CD8-positive, alpha-beta memory T cell (primary cell): ENCODE measurements around the gene PLIN3. TPM values are rescaled to one million over a fixed set of nuclear protein-coding genes. Genes with fewer than 3 reads are reported as not detected.
"Not testable (repeated sequence)": the region's sequence is repeated elsewhere in the genome, so short reads cannot be mapped to it uniquely, and the experiment has no call there.

Experiments used
- CTCF ChIA-PET: fragments of 350-600 bp; sonication (Branson Sonifier 250); formaldehyde crosslinking; loops from one replicate; lab custom pipeline; 2021; ENCODE audit warnings: antibody characterized with exemption; lab: Charles Lee
- POLR2A ChIA-PET: fragments of 350-600 bp; sonication (Branson Sonifier 250); formaldehyde crosslinking; loops from one replicate; lab custom pipeline; 2021; ENCODE audit warnings: antibody characterized with exemption; lab: Charles Lee
- DNase-seq, 5 donors: peaks; one replicate each; pipeline versions ENCODE4 v3.0.0 to v3.0.0-alpha.2; 2020 to 2022; ENCODE audit warnings: mixed read lengths in 1 of 5
- H3K27ac ChIP-seq: one replicate; pipeline ENCODE4 v1.7.0; 2013; ENCODE audit warnings: low read depth, mild to moderate bottlenecking, low read length, moderate library complexity
- H3K27me3 ChIP-seq: 2 replicates; pipeline ENCODE4 v1.7.0; 2013; ENCODE audit warnings: low read length, mild to moderate bottlenecking; ENCODE audit not compliant: insufficient read depth, poor library complexity, severe bottlenecking
- H3K36me3 ChIP-seq: 2 replicates; pipeline ENCODE4 v1.7.0; 2013; ENCODE audit warnings: mild to moderate bottlenecking, low read length, moderate library complexity; ENCODE audit not compliant: insufficient read depth
- H3K4me1 ChIP-seq: 2 replicates; pipeline ENCODE4 v1.7.0; 2013; ENCODE audit warnings: mild to moderate bottlenecking, low read length, moderate library complexity; ENCODE audit not compliant: insufficient read depth
- H3K4me3 ChIP-seq: 2 replicates; pipeline ENCODE4 v1.7.0; 2013; ENCODE audit warnings: mild to moderate bottlenecking, low read length
- H3K9me3 ChIP-seq: 2 replicates; pipeline ENCODE4 v1.7.0; 2013; ENCODE audit warnings: mild to moderate bottlenecking, low read length
- H3K27ac Mint-ChIP-seq, 8 donors: one replicate each; pipeline ENCODE4 v1.8.0; 2020 to 2021; ENCODE audit warnings: mixed read lengths in 8 of 8, mild to moderate bottlenecking in 6 of 8, inconsistent platforms in 3 of 8, moderate library complexity in 3 of 8
- H3K27me3 Mint-ChIP-seq, 2 donors: one replicate each; pipeline ENCODE4 v1.8.0; 2020 to 2021; ENCODE audit warnings: mixed read lengths in 2 of 2, mild to moderate bottlenecking in 1 of 2, moderate library complexity in 1 of 2
- H3K36me3 Mint-ChIP-seq, 3 donors: one replicate each; pipeline ENCODE4 v1.8.0; 2020 to 2021; ENCODE audit warnings: mixed read lengths in 3 of 3, inconsistent platforms in 1 of 3, mild to moderate bottlenecking in 1 of 3
- H3K4me1 Mint-ChIP-seq, 3 donors: one replicate each; pipeline ENCODE4 v1.8.0; 2020 to 2021; ENCODE audit warnings: mixed read lengths in 3 of 3, inconsistent platforms in 1 of 3, mild to moderate bottlenecking in 1 of 3
- H3K4me3 Mint-ChIP-seq, 7 donors: one replicate each; pipeline ENCODE4 v1.8.0; 2020 to 2021; ENCODE audit warnings: mixed read lengths in 7 of 7, mild to moderate bottlenecking in 6 of 7, moderate library complexity in 4 of 7, inconsistent platforms in 2 of 7
- H3K9me3 Mint-ChIP-seq, 5 donors: one replicate each; pipeline ENCODE4 v1.8.0; 2020 to 2022; ENCODE audit warnings: mixed read lengths in 5 of 5, mild to moderate bottlenecking in 3 of 5, moderate library complexity in 2 of 5, inconsistent platforms in 1 of 5
- polyA plus RNA-seq: library from polyadenylated mRNA; unstranded; fragments of 300-500 nt; fragmentation: Illumina TruSeq; gene quantifications from one replicate; pipeline ENCODE4 v1.2.3, GENCODE V29; 2021
- total RNA-seq, 2 experiments: library from RNA; stranded (reverse); gene quantifications; one replicate each; pipeline ENCODE4 v1.2.3, GENCODE V29; 2021

The PLIN3 gene
- total and polyA plus RNA-seq, 3 experiments from 2014 or later: 12.3 to 21.6 (median 15.4) TPM

GRCh38 chr19:4839192-4839591 lies 28.3 kb downstream of the PLIN3 start:
- Mint-ChIP-seq H3K4me3 (no peak overlapping the region), H3K9me3 (no peaks in the 10 kb centered on the region), H3K4me1 (peaks cover 7 to 12% (median 7%) of the 10 kb centered on the region in 3 donors), H3K27ac (no peak overlapping the region), H3K27me3 (no peaks in the 10 kb centered on the region), H3K36me3 (peaks cover 0 to 26% (median 7%) of the 10 kb centered on the region in 3 donors)
- Histone ChIP-seq H3K36me3 (no peaks in the 10 kb centered on the region), H3K27ac (no peak overlapping the region), H3K27me3 (no peaks in the 10 kb centered on the region), H3K9me3 (no peaks in the 10 kb centered on the region), H3K4me3 (no peak overlapping the region), H3K4me1 (no peaks in the 10 kb centered on the region)
- ChIA-PET POLR2A (no interaction called here), CTCF (interaction anchor here (2.2 to 4.3 kb wide), 2 partner anchors 12 to 30 kb away, joined by 11 to 15 read pairs; no protein-coding TSS in a partner anchor)
- no peak for DNase-seq

- ChIA-PET CTCF (interaction anchor here (0.7 to 0.9 kb wide), 2 partner anchors 23 to 40 kb away, joined by 3 to 4 read pairs; no protein-coding TSS in a partner anchor), POLR2A (no interaction called here)
- no peaks in the 10 kb centered on the region for H3K27me3 Mint-ChIP-seq
- H3K36me3 Mint-ChIP-seq: peaks cover 0 to 7% (median 2%) of the 10 kb centered on the region in 3 donors
- Histone ChIP-seq H3K9me3 (no peaks in the 10 kb centered on the region), H3K4me1 (peaks cover 18% of the 10 kb centered on the region), H3K27me3 (no peaks in the 10 kb centered on the region), H3K27ac (no peak overlapping the region), H3K4me3 (no peak overlapping the region), H3K36me3 (no peaks in the 10 kb centered on the region)
- H3K4me1 Mint-ChIP-seq: peaks cover 23 to 36% (median 27%) of the 10 kb centered on the region in 3 donors
- DNase-seq: no peak
- no peaks in the 10 kb centered on the region for H3K9me3 Mint-ChIP-seq
- peak overlapping the region in 7 of 8 donors; percentile 45 to 96 (median 72) for H3K27ac Mint-ChIP-seq
- H3K4me3 Mint-ChIP-seq: peak overlapping the region; percentile 59 to 95 (median 72)
Measured at GRCh38 chr19:4832776-4833175, 34.7 kb downstream of the PLIN3 start.

- ChIA-PET POLR2A (interaction anchor here (0.7 kb wide), 1 partner anchor 8 kb away, joined by 7 read pairs; no protein-coding TSS in a partner anchor), CTCF (interaction anchor here (1.4 to 7.8 kb wide), 4 partner anchors 20 to 199 kb away, joined by 4 to 55 read pairs (median 6); no protein-coding TSS in a partner anchor)
- H3K27me3 Mint-ChIP-seq: not testable (repeated sequence)
Measured at GRCh38 chr19:4831979-4832340, 35.5 kb downstream of the PLIN3 start.

GRCh38 chr19:4831304-4831978 lies 36.0 kb downstream of the PLIN3 start, which contains the start of gene TICAM1:
Gene TICAM1 (minus strand): TSS chr19:4831712. CDS start chr19:4818377, 13,335 bp downstream.
- H3K27ac Mint-ChIP-seq: peak within 1 kb of the TSS; percentile 75 to 99 (median 94)
- Histone ChIP-seq H3K9me3 (no peaks in the 10 kb centered on the region), H3K4me1 (peaks cover 18% of the 10 kb centered on the region), H3K36me3 (no peaks in the 10 kb centered on the region), H3K4me3 (peak within 1 kb of the TSS; percentile 75), H3K27ac (peak within 1 kb of the TSS; percentile 76), H3K27me3 (no peaks in the 10 kb centered on the region)
- no peaks in the 10 kb centered on the region for H3K27me3 Mint-ChIP-seq
- ChIA-PET CTCF (interaction anchor here (1.0 to 7.8 kb wide), 5 partner anchors 19 to 200 kb away, joined by 3 to 55 read pairs (median 6); no protein-coding TSS in a partner anchor), POLR2A (interaction anchor here (0.6 to 1.1 kb wide), 3 partner anchors 8 to 40 kb away, joined by 3 to 7 read pairs (median 5); no protein-coding TSS in a partner anchor)
- peak within 1 kb of the TSS; percentile 87 to 95 (median 91) for H3K4me3 Mint-ChIP-seq
- peak; percentile 71 to 83 (median 79) for DNase-seq
- no peaks in the 10 kb centered on the region for H3K9me3 Mint-ChIP-seq
- H3K4me1 Mint-ChIP-seq: peaks cover 24 to 40% (median 30%) of the 10 kb centered on the region in 3 donors
- peaks cover 0 to 5% (median 0%) of the 10 kb centered on the region in 3 donors for H3K36me3 Mint-ChIP-seq

More at GRCh38 chr19:4831979-4832340, 35.5 kb downstream of the PLIN3 start:
- peaks cover 24 to 38% (median 30%) of the 10 kb centered on the region in 3 donors for H3K4me1 Mint-ChIP-seq
- H3K9me3 Mint-ChIP-seq, DNase-seq, H3K27me3 ChIP-seq, H3K36me3 ChIP-seq, H3K36me3 Mint-ChIP-seq, H3K9me3 ChIP-seq: not testable (repeated sequence)
- H3K4me1 ChIP-seq: peaks cover 18% of the 10 kb centered on the region
- peak overlapping the region; percentile 87 to 95 (median 91) for H3K4me3 Mint-ChIP-seq
- H3K4me3 ChIP-seq: peak overlapping the region; percentile 75
- peak overlapping the region; percentile 76 for H3K27ac ChIP-seq
- peak overlapping the region; percentile 75 to 96 (median 88) for H3K27ac Mint-ChIP-seq

- Histone ChIP-seq H3K27ac (peak overlapping the region; percentile 76), H3K4me1 (peaks cover 18% of the 10 kb centered on the region), H3K36me3 (no peaks in the 10 kb centered on the region), H3K4me3 (peak overlapping the region; percentile 75), H3K27me3 (no peaks in the 10 kb centered on the region), H3K9me3 (no peaks in the 10 kb centered on the region)
- DNase-seq: no peak
- H3K9me3 Mint-ChIP-seq: no peaks in the 10 kb centered on the region
- ChIA-PET POLR2A (interaction anchor here (0.6 to 1.1 kb wide), 2 partner anchors 9 to 40 kb away, joined by 3 to 5 read pairs; no protein-coding TSS in a partner anchor), CTCF (interaction anchor here (1.0 to 7.8 kb wide), 5 partner anchors 19 to 200 kb away, joined by 3 to 55 read pairs (median 6); no protein-coding TSS in a partner anchor)
- H3K27me3 Mint-ChIP-seq: no peaks in the 10 kb centered on the region
- peak overlapping the region; percentile 87 to 95 (median 91) for H3K4me3 Mint-ChIP-seq
- H3K27ac Mint-ChIP-seq: peak overlapping the region; percentile 75 to 99 (median 93)
- H3K4me1 Mint-ChIP-seq: peaks cover 24 to 41% (median 30%) of the 10 kb centered on the region in 3 donors
- peaks cover 0 to 7% (median 0%) of the 10 kb centered on the region in 3 donors for H3K36me3 Mint-ChIP-seq
Measured at GRCh38 chr19:4830768-4831265, 36.6 kb downstream of the PLIN3 start.

GRCh38 chr19:4830332-4830731 lies 37.1 kb downstream of the PLIN3 start:
- CTCF ChIA-PET: interaction anchor here (2.0 to 7.8 kb wide), 2 partner anchors 21 to 81 kb away, joined by 6 to 55 read pairs; no protein-coding TSS in a partner anchor
- Histone ChIP-seq H3K27ac (peak overlapping the region; percentile 76), H3K4me1 (peaks cover 18% of the 10 kb centered on the region), H3K9me3 (no peaks in the 10 kb centered on the region), H3K27me3 (no peaks in the 10 kb centered on the region), H3K36me3 (no peaks in the 10 kb centered on the region), H3K4me3 (peak overlapping the region; percentile 75)
- peak overlapping the region; percentile 87 to 95 (median 91) for H3K4me3 Mint-ChIP-seq
- DNase-seq: no peak
- POLR2A ChIA-PET: no interaction called here
- H3K9me3 Mint-ChIP-seq: no peaks in the 10 kb centered on the region
- H3K27me3 Mint-ChIP-seq: no peaks in the 10 kb centered on the region
- H3K27ac Mint-ChIP-seq: peak overlapping the region; percentile 75 to 99 (median 93)
- H3K4me1 Mint-ChIP-seq: peaks cover 24 to 41% (median 30%) of the 10 kb centered on the region in 3 donors
- peaks cover 0 to 7% (median 0%) of the 10 kb centered on the region in 3 donors for H3K36me3 Mint-ChIP-seq

GRCh38 chr19:4829001-4829712 lies 38.3 kb downstream of the PLIN3 start:
- H3K27ac ChIP-seq: no peak overlapping the region
- POLR2A ChIA-PET: interaction anchor here (0.7 kb wide), 2 partner anchors 13 to 140 kb away, joined by 3 read pairs; no protein-coding TSS in a partner anchor
- peak in 1 of 5 donors; percentile 13 for DNase-seq

More at GRCh38 chr19:4829001-4829712, 38.3 kb downstream of the PLIN3 start:
- Histone ChIP-seq H3K9me3 (no peaks in the 10 kb centered on the region), H3K36me3 (no peaks in the 10 kb centered on the region), H3K4me1 (peaks cover 18% of the 10 kb centered on the region), H3K27me3 (no peaks in the 10 kb centered on the region), H3K4me3 (no peak overlapping the region)
- H3K36me3 Mint-ChIP-seq: peaks cover 0 to 7% (median 0%) of the 10 kb centered on the region in 3 donors
- H3K4me3 Mint-ChIP-seq: peak overlapping the region in 6 of 7 donors; percentile 48 to 87 (median 72)
- CTCF ChIA-PET: interaction anchor here (7.8 kb wide), 1 partner anchor 20 kb away, joined by 55 read pairs; no protein-coding TSS in a partner anchor
- H3K9me3 Mint-ChIP-seq: no peaks in the 10 kb centered on the region
- no peaks in the 10 kb centered on the region for H3K27me3 Mint-ChIP-seq
- peak overlapping the region; percentile 11 to 91 (median 88) for H3K27ac Mint-ChIP-seq
- peaks cover 24 to 41% (median 30%) of the 10 kb centered on the region in 3 donors for H3K4me1 Mint-ChIP-seq
